NCI-H1436 treated with DMSO at 0.1 percent for 48 hours (cell line): ENCODE results near the gene CLCN7.
"Not testable (repeated sequence)": the region's sequence is repeated elsewhere in the genome, so short reads cannot be mapped to it uniquely, and the experiment has no call there.

Source experiments
- DNase-seq: peaks from one replicate; lab custom pipeline; 2025; lab: John Stamatoyannopoulos, UW

Gene CLCN7

GRCh38 chr16:1487395-1488053, 12.7 kb upstream of the CLCN7 start:
- no peak for DNase-seq

DNA sequence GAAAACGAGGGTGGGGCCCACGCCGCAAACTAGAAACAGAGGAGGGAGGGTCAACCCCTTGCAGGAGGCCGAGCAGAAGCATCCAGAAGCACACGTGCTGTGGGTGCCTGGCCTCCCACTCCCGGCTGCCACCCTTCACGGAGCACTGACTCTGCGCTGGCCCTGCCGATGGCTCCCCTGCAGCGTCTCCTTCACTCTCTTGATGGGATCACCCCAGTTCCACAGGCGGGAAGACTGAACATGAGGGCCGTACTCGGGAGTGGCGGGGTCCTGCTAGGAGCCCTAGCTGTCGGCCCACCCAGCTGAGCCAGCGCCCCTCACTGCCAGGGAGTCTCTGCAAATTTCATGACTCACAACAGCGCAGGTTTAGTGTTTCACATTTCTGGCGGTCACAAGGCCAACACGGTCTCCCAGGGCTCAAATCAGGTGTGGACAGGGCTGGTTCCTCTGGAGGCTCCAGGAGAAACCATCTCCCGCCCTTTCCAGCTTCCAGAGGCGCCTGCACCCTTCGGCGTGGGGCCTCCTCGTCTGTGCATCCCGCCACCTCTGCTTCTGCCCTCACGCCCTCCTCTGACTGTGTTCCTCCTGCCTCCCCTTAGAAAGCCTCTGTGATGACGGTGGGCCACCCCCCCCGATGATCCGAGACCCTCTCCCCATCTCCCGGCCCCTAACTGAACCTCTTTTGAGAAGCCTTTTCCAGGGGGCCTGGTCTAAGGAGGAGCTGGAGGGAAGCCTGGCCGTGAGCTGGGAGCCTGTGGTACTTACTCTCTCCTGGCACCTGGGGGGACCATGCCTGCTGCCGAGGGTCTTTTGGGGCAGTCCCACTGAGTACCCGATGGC, 11.9 kb upstream of the CLCN7 start:
- no peak for DNase-seq

- DNase-seq = no peak
Measured at GRCh38 chr16:1485847-1486496, 11.1 kb upstream of the CLCN7 start.

GRCh38 chr16:1481906-1482835, 7.3 kb upstream of the CLCN7 start:
- no peak for DNase-seq

DNA sequence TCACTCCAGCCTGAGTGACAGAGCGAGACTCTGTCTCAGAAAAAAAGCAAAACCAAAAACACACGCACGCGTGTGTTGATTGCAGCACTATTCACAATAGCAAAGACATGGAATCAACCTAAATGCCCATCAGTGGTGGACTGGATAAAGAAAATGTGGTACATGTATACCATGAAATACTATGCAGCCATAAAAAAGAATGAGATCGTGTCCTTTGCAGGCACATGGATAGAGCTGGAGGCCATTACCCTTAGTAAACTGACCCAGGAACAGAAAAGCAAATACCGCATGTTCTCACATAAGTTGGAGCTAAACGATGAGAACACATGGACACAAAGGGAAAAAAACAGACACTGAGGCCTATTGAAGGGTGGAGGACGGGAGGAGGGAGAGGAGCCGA, 4.1 kb upstream of the CLCN7 start:
- not testable (repeated sequence) for DNase-seq

DNA sequence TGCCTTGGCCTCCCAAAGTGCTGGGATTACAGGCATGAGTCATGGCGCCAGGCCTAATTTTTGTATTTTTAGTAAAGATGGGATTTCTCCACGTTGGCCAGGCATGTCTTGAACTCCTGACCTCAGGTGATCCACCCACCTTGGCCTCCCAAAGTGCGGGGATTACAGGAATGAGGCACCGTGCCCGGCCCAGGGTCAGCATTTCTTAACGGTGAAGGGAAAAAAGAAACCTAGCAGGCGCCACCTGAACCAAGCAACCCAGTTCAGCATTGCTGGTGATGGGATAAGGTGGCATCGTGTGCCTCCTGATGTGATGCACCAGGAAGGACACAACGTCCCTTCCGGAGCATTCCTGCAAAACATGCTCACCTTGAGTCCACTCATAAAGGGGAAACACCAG, 2.2 kb upstream of the CLCN7 start:
- no peak for DNase-seq

DNA sequence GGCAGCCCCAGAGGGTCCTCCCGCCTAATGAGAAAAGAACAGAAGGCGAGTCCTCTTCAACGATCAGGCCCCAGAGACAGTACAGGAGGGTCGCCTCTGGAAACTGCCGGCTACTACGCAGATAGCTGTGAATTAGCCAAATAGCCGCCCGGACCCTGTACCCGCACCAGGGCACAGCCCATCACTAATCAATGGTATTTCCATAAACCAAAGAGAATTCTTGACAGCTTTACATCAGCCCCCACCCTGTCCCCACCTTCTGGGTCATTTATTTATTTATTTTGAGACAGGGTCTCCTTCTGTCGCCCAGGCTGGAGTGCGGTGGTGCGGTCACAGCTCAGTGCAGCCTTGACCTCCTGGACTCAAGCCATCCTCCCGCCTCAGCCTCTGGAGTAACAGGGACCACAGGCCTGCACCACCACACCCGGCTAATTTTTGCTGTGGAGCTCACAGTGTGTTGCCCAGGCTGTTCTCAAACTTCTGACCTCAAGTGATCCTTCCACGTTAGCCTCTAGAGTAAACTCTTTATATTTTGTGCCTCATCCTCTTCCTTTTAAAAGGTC, 805 bp upstream of the CLCN7 start:
- DNase-seq = no peak

DNA sequence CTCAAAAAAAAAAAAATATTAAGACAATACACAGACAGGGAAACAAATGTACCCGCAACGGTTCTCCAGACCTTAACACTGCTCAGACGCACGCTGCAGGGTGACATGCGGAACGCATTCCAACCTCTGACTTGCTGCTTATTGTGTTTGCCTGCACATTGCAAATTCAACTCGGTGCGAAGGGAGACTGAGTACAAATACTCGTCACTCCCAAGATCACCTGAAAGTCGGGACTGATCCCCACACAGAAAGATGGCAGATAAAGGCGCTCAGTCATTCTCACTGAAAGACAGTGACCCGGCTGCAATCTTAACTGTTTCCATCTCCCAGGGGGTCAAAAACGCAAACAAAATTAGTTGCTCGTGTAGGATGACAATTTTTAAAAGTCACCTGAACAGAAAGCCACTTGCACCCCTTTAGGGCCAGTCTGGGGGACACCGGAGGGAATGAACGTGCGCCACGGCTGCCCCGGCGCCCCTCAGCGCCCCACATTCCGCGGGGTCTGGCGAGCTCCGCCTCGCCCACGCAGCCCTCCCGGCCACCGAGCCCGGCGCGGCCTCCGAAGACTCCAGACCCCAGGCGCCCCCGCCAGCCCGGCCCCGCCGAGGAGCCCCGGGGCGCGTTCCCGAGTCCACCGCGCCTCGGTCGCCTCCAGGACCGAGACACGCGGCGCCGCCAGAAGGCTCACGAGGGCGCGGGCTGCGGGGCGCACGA, 589 bp downstream of the CLCN7 start:
- DNase-seq = no peak

DNA sequence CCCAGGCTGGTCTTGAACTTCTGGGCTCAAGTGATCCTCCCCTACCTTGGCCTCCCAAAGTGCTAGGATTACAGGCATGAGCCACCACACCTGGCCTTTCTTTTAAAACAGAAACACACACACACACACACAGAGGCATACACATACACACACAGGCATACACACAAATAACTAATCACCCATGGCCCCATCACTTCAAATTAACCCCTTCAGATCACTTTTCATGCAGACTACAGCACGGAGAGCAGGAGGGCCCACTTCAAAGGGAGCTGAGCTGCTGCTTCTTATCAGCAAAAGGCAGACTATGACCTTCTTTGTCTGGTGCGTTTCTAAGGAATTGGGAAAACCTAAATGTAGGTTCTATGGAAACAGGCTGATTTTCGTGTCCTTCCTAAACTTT, 1.9 kb downstream of the CLCN7 start:
- DNase-seq = no peak

DNA sequence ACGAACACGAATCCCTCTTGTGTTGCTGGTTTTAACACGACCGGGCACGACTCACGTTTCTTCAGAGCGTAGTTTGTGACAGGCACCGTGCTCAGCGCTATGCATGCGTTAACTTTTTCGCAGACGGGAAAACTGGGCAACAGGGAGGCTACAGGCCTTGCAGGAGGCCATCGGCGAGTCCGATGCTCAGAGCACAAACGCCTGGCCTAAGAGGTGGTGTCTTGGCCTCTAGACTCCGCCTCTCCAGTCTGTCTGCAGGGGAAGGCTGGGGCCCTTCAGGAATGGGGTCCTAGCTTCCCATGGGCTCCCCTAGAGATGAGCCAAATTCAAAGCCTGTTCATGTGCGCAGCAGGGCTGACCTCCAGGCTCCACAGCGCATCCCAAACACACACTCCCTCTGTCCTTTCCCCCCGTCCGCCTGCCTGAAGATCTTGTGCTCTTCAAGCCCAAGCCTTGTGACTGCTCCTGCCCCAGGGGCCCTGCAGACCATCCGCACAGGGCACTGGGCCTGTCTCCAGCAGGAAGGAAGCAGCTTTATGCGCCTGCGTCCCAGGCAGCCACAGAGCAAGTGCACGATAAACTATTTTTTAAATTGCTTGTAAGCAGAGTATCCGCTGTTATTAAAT, 3.1 kb downstream of the CLCN7 start:
- DNase-seq = no peak

GRCh38 chr16:1470481-1471251, 4.2 kb downstream of the CLCN7 start:
- no peak for DNase-seq

- no peak for DNase-seq
Measured at GRCh38 chr16:1469693-1470201, 5.1 kb downstream of the CLCN7 start.

GRCh38 chr16:1469141-1469540, 5.7 kb downstream of the CLCN7 start:
- not testable (repeated sequence) for DNase-seq

DNA sequence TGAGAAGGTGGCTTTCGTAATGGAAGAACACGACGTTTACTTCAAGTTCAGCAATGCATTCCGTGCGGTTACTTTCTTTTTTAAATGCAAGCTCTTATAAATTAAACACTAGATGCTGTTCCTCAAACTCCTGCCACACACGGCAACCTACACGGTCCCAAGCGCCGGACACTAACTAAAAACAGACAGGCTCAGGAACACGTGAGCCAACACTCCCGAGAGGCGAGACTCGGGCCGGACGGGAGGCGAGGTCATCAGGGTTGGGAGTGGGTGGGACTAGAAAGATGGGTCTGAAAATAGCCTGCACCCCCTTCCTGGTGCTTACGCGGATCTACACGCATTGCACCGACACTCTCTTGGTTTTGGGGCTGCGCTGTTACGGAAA, 6.4 kb downstream of the CLCN7 start:
- no peak for DNase-seq

DNA sequence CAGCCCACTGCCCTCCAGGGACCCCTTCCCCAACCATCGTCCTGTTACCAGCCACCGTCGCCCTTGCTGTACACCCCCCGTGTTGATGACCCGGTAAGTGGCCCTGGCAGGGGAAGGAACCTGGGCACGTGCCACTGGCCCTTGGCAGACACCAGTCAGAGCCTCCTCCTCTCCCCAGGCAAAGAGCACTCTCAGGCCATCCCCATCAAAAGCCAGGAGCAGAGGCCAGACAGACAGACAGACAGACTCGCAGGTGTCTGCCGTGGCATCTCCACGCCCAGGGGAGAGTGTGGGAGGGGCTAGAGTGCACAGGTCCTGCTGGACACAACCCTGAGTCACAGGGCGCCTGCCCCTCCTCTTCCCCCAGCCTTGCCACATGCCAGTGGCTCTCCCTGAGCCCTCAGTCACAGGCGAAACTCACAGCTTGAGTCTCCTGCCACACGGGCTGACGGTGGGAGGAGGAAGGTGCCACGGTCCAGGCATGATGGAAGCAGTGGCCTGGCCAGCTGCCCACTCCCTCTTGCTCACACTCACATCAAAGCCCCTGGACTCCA, 7.8 kb downstream of the CLCN7 start:
- no peak for DNase-seq

GRCh38 chr16:1466054-1466453, 8.8 kb downstream of the CLCN7 start:
- no peak for DNase-seq

GRCh38 chr16:1465567-1465915, 9.3 kb downstream of the CLCN7 start:
- DNase-seq = no peak

DNA sequence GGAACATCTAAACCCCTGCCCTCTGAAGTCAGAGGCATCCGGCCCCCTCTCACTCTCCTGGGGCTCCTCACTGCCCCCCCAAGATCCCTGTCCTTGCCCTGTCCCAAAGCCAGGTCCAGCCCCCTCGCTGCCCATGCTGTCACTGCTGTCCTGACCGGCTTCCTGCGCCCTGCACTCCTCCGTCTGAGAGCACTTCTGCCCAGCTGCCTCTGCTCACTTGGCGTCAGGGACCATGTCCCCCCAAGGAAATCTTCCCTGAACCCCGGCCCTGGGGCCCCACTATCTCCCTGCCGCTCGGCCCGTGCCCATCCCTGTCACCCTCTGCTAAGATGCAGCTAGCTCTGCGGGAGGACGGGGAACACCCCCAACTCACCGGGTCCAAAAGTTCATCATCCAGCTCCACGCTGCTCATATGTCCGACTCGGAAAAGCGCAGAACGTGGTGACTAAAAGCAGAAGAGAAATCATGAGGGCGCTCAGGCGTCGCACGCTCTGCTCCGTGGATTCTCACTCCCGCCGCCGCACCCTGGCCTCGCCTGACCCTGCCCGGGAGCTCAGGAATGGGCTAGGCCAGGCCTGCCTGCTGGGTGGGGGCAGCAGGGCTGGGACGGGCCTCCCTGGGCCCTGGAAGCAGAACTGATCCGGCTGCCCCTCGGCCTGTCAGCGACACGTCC, 9.8 kb downstream of the CLCN7 start:
- DNase-seq = no peak
